HCT116 (cell line): ENCODE results near the gene ANKRD49. TPM values are rescaled to one million over a fixed set of nuclear protein-coding genes. Genes with fewer than 3 reads are reported as not detected.

ENCODE experiments used
- ATAC-seq: fragments of 200-7000 bp; cut with Tn5 transposase; 2 replicates; pipeline ENCODE4 v1.9.1; 2020; ENCODE audit warnings: mild to moderate bottlenecking, moderate library complexity
- BruUV-seq: library from RNA; stranded (reverse); fragments of 400-500 nt; replicated peaks from 2 replicates; lab custom pipeline; 2021; lab: Mats Ljungman, UMichigan
- CTCF ChIA-PET: fragments of 300-600 bp; sonication (Branson Sonifier 250); formaldehyde crosslinking; loops from one replicate; lab custom pipeline; 2021; ENCODE audit warnings: antibody characterized with exemption; lab: Charles Lee
- POLR2A ChIA-PET: fragments of 300-600, 350-600 bp; sonication (Branson Sonifier 250); formaldehyde crosslinking; loops from one replicate; lab custom pipeline; 2021; ENCODE audit warnings: antibody characterized with exemption; lab: Charles Lee
- RAD21 ChIA-PET, 2 experiments: fragments of 300-600 bp; sonication (Branson Sonifier 250); formaldehyde crosslinking; loops; one replicate each; lab custom pipeline; 2023; ENCODE audit warnings: low total read pairs in 2 of 2; ENCODE audit not compliant: uncharacterized antibody in 2 of 2, unreplicated experiment in 2 of 2, low non-redundant PET in 1 of 2; lab: Charles Lee
- DNase-seq: peaks from one replicate; pipeline ENCODE4 v3.0.0-alpha.2; 2010; ENCODE audit warnings: low read depth, low spot score
- H2AFZ ChIP-seq: fragments of 200-600 bp; shearing (Covaris generic), sonication (generic); 2 replicates; pipeline ENCODE4 v1.6.1; 2017; ENCODE audit warnings: low read depth, mixed run types, mixed read lengths, antibody characterized with exemption, low read length; ENCODE audit not compliant: poor library complexity, severe bottlenecking
- H3K27ac ChIP-seq: 2 replicates; pipeline ENCODE4 v1.5.1; 2012; ENCODE audit warnings: low read depth, low read length
- H3K27me3 ChIP-seq: fragments of 200-600 bp; sonication (generic); 2 replicates; pipeline ENCODE4 v1.6.1; 2016; ENCODE audit warnings: mixed run types, low read length, mixed read lengths; ENCODE audit not compliant: insufficient read depth
- H3K36me3 ChIP-seq, 2 experiments: fragments of 200-500 bp in 1 of 2; fragments of 200-600 bp in 1 of 2; sonication (Bioruptor generic) in 1 of 2; sonication (generic) in 1 of 2; 2 replicates each; pipeline versions ENCODE4 v1.5.1 to v1.6.1; 2014 to 2016; ENCODE audit warnings: low read length in 2 of 2, inconsistent platforms in 1 of 2, mixed read lengths in 1 of 2, mixed run types in 1 of 2; ENCODE audit not compliant: insufficient read depth in 2 of 2, control insufficient read depth in 1 of 2
- H3K4me1 ChIP-seq, 2 experiments: fragments of 200-600 bp in 1 of 2; sonication (generic) in 1 of 2; 2 replicates each; pipeline versions ENCODE4 v1.5.1 to v1.6.1; 2012 to 2017; ENCODE audit warnings: low read length in 2 of 2, inconsistent platforms in 1 of 2, mild to moderate bottlenecking in 1 of 2, mixed read lengths in 1 of 2, mixed run types in 1 of 2, moderate library complexity in 1 of 2; ENCODE audit not compliant: insufficient read depth in 2 of 2, control insufficient read depth in 1 of 2
- H3K4me2 ChIP-seq: fragments of 200-600 bp; sonication (generic); 2 replicates; pipeline ENCODE4 v1.6.1; 2017; ENCODE audit warnings: mixed run types, low read length, mixed read lengths
- H3K4me3 ChIP-seq, 2 experiments: fragments of 200-600 bp in 1 of 2; sonication (generic) in 1 of 2; replicated peaks in 1 of 2; 2 replicates each; pipeline ENCODE4 v1.5.1; 2011 to 2016; ENCODE audit warnings: low read length in 2 of 2, control low read depth in 1 of 2, low read depth in 1 of 2, mild to moderate bottlenecking in 1 of 2, mixed read lengths in 1 of 2, mixed run types in 1 of 2
- H3K79me2 ChIP-seq: fragments of 200-600 bp; sonication (generic); 2 replicates; pipeline ENCODE4 v1.6.1; 2017; ENCODE audit warnings: mild to moderate bottlenecking, mixed run types, low read length, moderate library complexity, mixed read lengths; ENCODE audit not compliant: insufficient read depth
- H3K9ac ChIP-seq: fragments of 200-600 bp; sonication (generic); 2 replicates; pipeline ENCODE4 v1.6.1; 2016; ENCODE audit warnings: low read length, mixed read lengths
- H3K9me2 ChIP-seq: fragments of 200-600 bp; sonication (generic), shearing (Covaris generic); 2 replicates; pipeline ENCODE4 v1.6.1; 2017; ENCODE audit warnings: mixed run types, mild to moderate bottlenecking, moderate library complexity; ENCODE audit not compliant: insufficient read depth
- H3K9me3 ChIP-seq, 2 experiments: fragments of 200-500 bp in 1 of 2; fragments of 200-600 bp in 1 of 2; sonication (Bioruptor generic) in 1 of 2; sonication (generic) in 1 of 2; 2 replicates each; pipeline ENCODE4 v1.6.1; 2014 to 2017; ENCODE audit warnings: low read length in 2 of 2, mixed read lengths in 2 of 2, inconsistent platforms in 1 of 2, low read depth in 1 of 2, mild to moderate bottlenecking in 1 of 2, mixed run types in 1 of 2, moderate library complexity in 1 of 2; ENCODE audit not compliant: control insufficient read depth in 1 of 2, insufficient read depth in 1 of 2
- H4K20me1 ChIP-seq: fragments of 200-600 bp; sonication (generic), shearing (Covaris generic); 2 replicates; pipeline ENCODE4 v1.6.1; 2017; ENCODE audit warnings: mixed run types, mild to moderate bottlenecking, moderate library complexity; ENCODE audit not compliant: insufficient read depth
- CBX3 ChIP-seq: IDR thresholded peaks from 2 replicates; pipeline ENCODE4 v1.6.1; 2012; ENCODE audit warnings: low read depth
- EZH2 ChIP-seq: fragments of 200-600 bp; sonication (generic); IDR thresholded peaks from 2 replicates; pipeline ENCODE4 v1.6.1; 2017; ENCODE audit warnings: antibody characterized with exemption, mixed run types
- EZH2phosphoT487 ChIP-seq: fragments of 200-600 bp; IDR thresholded peaks from 2 replicates; pipeline ENCODE4 v1.6.1; 2018; ENCODE audit warnings: antibody characterized with exemption, borderline replicate concordance
- FOSL1 ChIP-seq: IDR thresholded peaks from 2 replicates; pipeline ENCODE4 v1.6.1; 2012; ENCODE audit warnings: low read depth
- JUND ChIP-seq: IDR thresholded peaks from 2 replicates; pipeline ENCODE4 v1.6.1; 2012
- RAD21 ChIP-seq: IDR thresholded peaks from 2 replicates; pipeline ENCODE4 v1.6.1; 2012; ENCODE audit warnings: low read depth, mild to moderate bottlenecking
- SRF ChIP-seq: IDR thresholded peaks from 2 replicates; pipeline ENCODE4 v1.6.1; 2012; ENCODE audit warnings: low read depth
- TCF7L2 ChIP-seq: IDR thresholded peaks from 2 replicates; pipeline ENCODE4 v1.7.0; 2011; ENCODE audit warnings: borderline replicate concordance, inconsistent platforms; ENCODE audit not compliant: insufficient read depth, insufficient read length; ENCODE audit errors: extremely low read depth
- YY1 ChIP-seq: IDR thresholded peaks from 2 replicates; pipeline ENCODE4 v1.6.1; 2011; ENCODE audit warnings: low read length, low read depth, moderate library complexity, mild to moderate bottlenecking; ENCODE audit not compliant: insufficient replicate concordance; ENCODE audit errors: extremely low read depth
- ZFX ChIP-seq: fragments of 450-650 bp; IDR thresholded peaks from 2 replicates; pipeline ENCODE4 v1.6.1; 2017
- ZNF274 ChIP-seq: fragments of 200-500 bp; sonication (Bioruptor generic); IDR thresholded peaks from 2 replicates; pipeline ENCODE4 v1.6.1; 2014; ENCODE audit warnings: mild to moderate bottlenecking, low read depth, low read length, inconsistent platforms
- intact Hi-C: fragments of 100-400 bp; cut with micrococcal nuclease; formaldehyde crosslinking; loops from 2 replicates; pipeline ENCODE4 v1.10.0; 2022
- total RNA-seq: library from RNA; stranded (reverse); gene quantifications from one replicate; pipeline ENCODE4 v1.2.1, GENCODE V29; 2021; ENCODE audit not compliant: unreplicated experiment
- TF ChIP-seq, protein P1 (sequence below): IDR thresholded peaks from 2 replicates; pipeline ENCODE4 v1.6.1; 2011; ENCODE audit warnings: mild to moderate bottlenecking, low read length, moderate library complexity; ENCODE audit not compliant: insufficient replicate concordance; ENCODE audit errors: extremely low read depth

The ANKRD49 gene
- total RNA-seq, 1 experiment from 2014 or later, result 8.2 TPM

DNA sequence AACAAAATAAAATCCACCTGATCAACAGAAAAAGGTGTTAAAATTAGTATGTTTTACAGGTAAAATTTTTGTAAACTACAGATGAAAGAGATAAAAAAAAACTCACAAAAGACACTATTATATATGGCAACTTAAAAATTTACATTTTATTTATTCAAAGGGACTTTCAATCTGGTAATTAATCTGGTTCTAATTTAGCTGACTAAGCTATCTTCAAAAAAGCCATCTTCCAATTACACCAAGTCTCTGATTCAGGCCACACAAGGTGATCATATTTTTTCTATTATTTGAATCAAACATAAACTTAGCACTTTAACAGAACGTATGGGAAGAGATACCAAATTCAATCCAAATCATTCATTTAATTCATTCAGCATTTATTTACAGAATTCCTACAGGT, 7.7 kb upstream of the ANKRD49 start:
- Histone ChIP-seq H3K36me3 (peaks cover 7 to 31% of the 10 kb centered on the region in 2 experiments; a peak in 2 of 4 replicates), H2AFZ (no peak overlapping the region), H3K27ac (no peak overlapping the region), H3K79me2 (0 out of 2 replicates have a peak, but pooled peaks cover 3% of the 10 kb centered on the region), H3K4me1 (no peaks in the 10 kb centered on the region), H3K9me2 (no peaks in the 10 kb centered on the region), H3K4me2 (no peak overlapping the region), H4K20me1 (no peaks in the 10 kb centered on the region), H3K4me3 (no peak overlapping the region), H3K9me3 (no peaks in the 10 kb centered on the region), H3K27me3 (no peaks in the 10 kb centered on the region), H3K9ac (no peak overlapping the region)
- ATAC-seq, result no peak
- POLR2A ChIA-PET, result no interaction called here
- intact Hi-C loops, result no loop called here
- CTCF ChIA-PET, result no interaction called here
- BruUV-seq, result no TSS peak
- TF ChIP-seq CBX3, result no peak
- no peak for TF ChIP-seq ZNF274
- no peak for TF ChIP-seq SRF
- TF ChIP-seq EZH2, result no peak
- TF ChIP-seq, protein P1, sequence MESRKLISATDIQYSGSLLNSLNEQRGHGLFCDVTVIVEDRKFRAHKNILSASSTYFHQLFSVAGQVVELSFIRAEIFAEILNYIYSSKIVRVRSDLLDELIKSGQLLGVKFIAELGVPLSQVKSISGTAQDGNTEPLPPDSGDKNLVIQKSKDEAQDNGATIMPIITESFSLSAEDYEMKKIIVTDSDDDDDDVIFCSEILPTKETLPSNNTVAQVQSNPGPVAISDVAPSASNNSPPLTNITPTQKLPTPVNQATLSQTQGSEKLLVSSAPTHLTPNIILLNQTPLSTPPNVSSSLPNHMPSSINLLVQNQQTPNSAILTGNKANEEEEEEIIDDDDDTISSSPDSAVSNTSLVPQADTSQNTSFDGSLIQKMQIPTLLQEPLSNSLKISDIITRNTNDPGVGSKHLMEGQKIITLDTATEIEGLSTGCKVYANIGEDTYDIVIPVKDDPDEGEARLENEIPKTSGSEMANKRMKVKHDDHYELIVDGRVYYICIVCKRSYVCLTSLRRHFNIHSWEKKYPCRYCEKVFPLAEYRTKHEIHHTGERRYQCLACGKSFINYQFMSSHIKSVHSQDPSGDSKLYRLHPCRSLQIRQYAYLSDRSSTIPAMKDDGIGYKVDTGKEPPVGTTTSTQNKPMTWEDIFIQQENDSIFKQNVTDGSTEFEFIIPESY, result no peak
- TF ChIP-seq FOSL1, result no peak
- TF ChIP-seq ZFX, result no peak
- TF ChIP-seq JUND, result no peak
- TF ChIP-seq EZH2phosphoT487, result no peak
- TF ChIP-seq RAD21, result no peak
- no peak for TF ChIP-seq YY1
- TF ChIP-seq TCF7L2, result no peak
- RAD21 ChIA-PET, result no interaction called here
- no peak for DNase-seq
